H7 (cell line): ENCODE data around the gene FOXI2. TPM values are rescaled to one million over a fixed set of nuclear protein-coding genes. Genes with fewer than 3 reads are reported as not detected.

Experiments used
- DNase-seq: peaks from one replicate; pipeline ENCODE4 v3.0.0; 2012
- H3K27me3 ChIP-seq: 2 replicates; pipeline ENCODE4 v1.6.0; 2011; ENCODE audit warnings: mild to moderate bottlenecking, low read length; ENCODE audit not compliant: control insufficient read depth, insufficient read depth
- H3K36me3 ChIP-seq: replicated peaks from 2 replicates; pipeline ENCODE4 v1.5.1; 2011; ENCODE audit warnings: low read length; ENCODE audit not compliant: control insufficient read depth, insufficient read depth
- H3K4me3 ChIP-seq: 2 replicates; pipeline ENCODE4 v1.5.1; 2011; ENCODE audit warnings: low read depth, mild to moderate bottlenecking, control low read depth, low read length, moderate library complexity; ENCODE audit not compliant: insufficient read depth
- total RNA-seq: library from RNA; depleted of rRNA; stranded (reverse); fragments of >200 nt; shearing (Covaris generic); gene quantifications from 2 replicates; pipeline ENCODE4 v1.2.3, GENCODE V29; 2014; rRNA removed

FOXI2 gene
- total RNA-seq, 1 experiment from 2014 or later = 0.35 TPM

DNA sequence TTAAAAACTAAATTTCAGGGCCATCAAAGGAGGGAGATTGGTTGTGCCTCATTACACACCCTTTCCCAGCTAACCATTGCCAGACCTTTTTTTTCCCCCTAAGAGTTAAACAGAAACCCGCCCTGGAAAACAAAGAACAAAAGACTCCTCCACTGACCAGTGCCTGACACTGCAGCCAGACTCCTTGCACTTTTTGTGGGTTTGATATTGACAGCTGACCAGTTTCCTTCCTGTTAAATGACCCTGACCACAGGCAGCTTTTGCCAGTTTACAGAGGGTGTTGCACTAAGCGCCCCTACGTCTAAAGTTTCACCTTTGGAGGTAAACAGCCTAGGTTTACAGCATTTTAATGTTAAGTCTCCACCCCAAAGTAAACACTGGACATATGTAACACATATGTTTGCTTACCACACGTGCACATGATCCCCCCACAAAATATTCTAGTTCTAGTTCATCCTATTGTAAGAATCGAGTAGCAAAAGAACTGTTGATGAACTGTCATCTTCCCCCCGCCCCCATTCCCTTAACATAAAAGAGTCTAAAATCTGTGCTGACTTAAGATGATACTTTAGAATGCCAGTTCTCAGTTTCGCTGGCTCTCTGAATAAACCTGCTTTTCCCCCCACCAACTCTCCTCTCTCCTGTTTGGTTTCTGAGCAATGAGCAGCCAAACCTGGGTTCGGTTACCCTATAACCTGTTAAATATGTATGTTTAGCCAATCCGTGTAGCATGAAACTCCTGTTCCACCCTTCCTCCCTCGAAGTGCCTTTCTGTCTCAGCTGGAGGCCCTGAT, 38.0 kb downstream of the FOXI2 start:
- Histone ChIP-seq H3K27me3 (no peaks in the 10 kb centered on the region), H3K4me3 (no peak overlapping the region), H3K36me3 (no peaks in the 10 kb centered on the region)
- no peak for DNase-seq

DNA sequence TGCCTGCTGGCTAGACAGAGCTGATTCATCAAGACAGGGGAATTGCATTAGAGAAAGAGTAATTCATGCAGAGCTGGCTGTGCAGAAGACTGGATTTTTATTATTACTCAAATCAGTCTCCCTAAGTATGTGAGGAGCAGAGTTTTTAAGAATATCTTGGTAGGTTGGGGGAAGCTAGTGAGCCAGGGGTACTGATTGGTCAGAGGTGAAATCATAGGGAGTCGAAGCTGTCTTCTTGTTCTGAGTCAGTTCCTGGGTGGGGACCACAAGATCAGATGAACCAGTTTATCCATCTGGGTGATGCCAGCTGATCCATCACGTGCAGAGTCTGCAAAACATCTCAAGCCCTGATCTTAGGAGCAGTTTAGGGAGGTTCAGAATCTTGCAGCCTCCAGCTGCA, 39.8 kb downstream of the FOXI2 start:
- no peak overlapping the region for H3K4me3 ChIP-seq
- DNase-seq = no peak
- no peaks in the 10 kb centered on the region for H3K27me3 ChIP-seq
- H3K36me3 ChIP-seq = no peaks in the 10 kb centered on the region

- Histone ChIP-seq H3K4me3 (no peak overlapping the region), H3K27me3 (no peaks in the 10 kb centered on the region), H3K36me3 (no peaks in the 10 kb centered on the region)
- DNase-seq = no peak
These were observed 44.4 kb downstream of the FOXI2 start for GRCh38 chr10:127781412-127781811.

DNA sequence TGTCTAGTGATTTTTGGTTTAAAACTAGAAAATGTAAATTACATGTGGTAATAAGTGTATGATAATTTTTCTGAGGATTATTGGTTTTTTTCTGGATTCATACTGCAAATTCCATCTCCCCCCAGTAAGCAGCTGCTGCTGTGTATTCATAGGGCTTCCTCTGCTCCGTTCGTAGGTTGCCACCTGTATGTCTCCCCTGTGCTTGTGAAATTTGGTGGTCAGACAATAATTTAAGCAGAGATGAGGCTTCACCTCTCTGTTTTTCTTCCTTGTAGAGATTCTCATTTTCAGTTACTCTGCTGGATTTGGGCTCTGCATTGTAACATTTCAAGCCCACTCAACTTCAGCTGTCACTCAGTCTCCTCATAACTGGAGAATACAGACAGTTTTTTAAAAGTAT, 50.9 kb downstream of the FOXI2 start:
- DNase-seq = no peak
- Histone ChIP-seq H3K36me3 (no peaks in the 10 kb centered on the region), H3K27me3 (no peaks in the 10 kb centered on the region), H3K4me3 (no peak overlapping the region)

GRCh38 chr10:127790066-127790624, 53.2 kb downstream of the FOXI2 start:
- Histone ChIP-seq H3K27me3 (no peaks in the 10 kb centered on the region), H3K36me3 (no peaks in the 10 kb centered on the region), H3K4me3 (no peak overlapping the region)
- no peak for DNase-seq

Other genes starting within 250 kb of the FOXI2 start
- not detected in 2 replicates for gene NPS, start 187.9 kb upstream of the FOXI2 start, total RNA-seq
- gene CLRN3, start 155.8 kb downstream of the FOXI2 start, total RNA-seq = not detected in 2 replicates
- gene PTPRE, start 169.9 kb downstream of the FOXI2 start, total RNA-seq = 0.04 and 0.69 TPM in 2 replicates